Upper lobe of left lung (tissue), 4 donors: ENCODE data around the gene CISD3.

Source experiments
- POLR2A ChIP-seq, 4 donors: fragments of 450-650 bp; IDR thresholded peaks; one replicate each; pipeline ENCODE4 v1.5.1; 2016 to 2017; ENCODE audit warnings: antibody characterized with exemption in 4 of 4, mild to moderate bottlenecking in 2 of 4
- POLR2AphosphoS5 ChIP-seq, 2 donors: sonication (generic); formaldehyde crosslinking; IDR thresholded peaks; one replicate each; pipeline ENCODE4 v1.5.1; 2017; ENCODE audit warnings: antibody characterized with exemption in 2 of 2
- TF ChIP-seq, protein P1 (sequence below), 6 experiments: fragments of 450-650 bp in 4 of 6; fragments of 200-600 bp in 2 of 6; sonication (generic) in 2 of 6; IDR thresholded peaks; one replicate each; pipeline ENCODE4 v1.5.1; 2016 to 2019; ENCODE audit warnings: antibody characterized with exemption in 6 of 6

DNA sequence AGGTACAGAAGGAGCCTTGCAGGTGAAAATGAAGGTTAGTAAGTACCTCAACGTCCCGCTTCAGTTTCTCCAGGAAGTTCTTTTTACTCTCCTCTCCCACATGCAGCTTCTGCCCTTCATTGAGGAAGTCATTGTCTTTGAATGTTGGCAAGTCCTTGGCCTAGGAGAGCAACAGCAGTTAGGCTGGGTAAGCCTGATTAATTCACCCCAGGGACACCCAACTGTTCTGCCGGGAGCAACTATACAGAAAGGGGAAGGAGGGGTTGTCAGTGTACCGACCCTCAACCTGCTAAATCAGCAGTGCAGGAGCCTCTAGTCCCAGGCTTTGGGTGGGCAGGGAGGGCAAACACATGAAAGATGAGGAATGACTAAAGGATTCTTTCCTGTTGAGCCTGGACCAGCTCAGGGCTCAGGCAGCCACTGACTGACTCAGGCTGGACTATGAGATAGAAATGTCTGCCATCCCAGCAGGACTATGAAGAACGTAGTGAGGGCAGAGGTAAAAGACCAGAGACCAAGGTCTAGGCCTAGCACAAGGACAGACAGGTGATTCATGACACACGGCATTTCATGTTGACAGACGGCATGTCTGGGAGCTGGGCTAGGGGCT lies 47.6 kb downstream of the CISD3 start:
- TF ChIP-seq POLR2A (IDR thresholded peaks at IDR 0.05) (no peak), POLR2AphosphoS5 (IDR thresholded peaks at IDR 0.05) (no peak)
- TF ChIP-seq, protein P1, sequence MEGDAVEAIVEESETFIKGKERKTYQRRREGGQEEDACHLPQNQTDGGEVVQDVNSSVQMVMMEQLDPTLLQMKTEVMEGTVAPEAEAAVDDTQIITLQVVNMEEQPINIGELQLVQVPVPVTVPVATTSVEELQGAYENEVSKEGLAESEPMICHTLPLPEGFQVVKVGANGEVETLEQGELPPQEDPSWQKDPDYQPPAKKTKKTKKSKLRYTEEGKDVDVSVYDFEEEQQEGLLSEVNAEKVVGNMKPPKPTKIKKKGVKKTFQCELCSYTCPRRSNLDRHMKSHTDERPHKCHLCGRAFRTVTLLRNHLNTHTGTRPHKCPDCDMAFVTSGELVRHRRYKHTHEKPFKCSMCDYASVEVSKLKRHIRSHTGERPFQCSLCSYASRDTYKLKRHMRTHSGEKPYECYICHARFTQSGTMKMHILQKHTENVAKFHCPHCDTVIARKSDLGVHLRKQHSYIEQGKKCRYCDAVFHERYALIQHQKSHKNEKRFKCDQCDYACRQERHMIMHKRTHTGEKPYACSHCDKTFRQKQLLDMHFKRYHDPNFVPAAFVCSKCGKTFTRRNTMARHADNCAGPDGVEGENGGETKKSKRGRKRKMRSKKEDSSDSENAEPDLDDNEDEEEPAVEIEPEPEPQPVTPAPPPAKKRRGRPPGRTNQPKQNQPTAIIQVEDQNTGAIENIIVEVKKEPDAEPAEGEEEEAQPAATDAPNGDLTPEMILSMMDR (IDR thresholded peaks at IDR 0.05) = no peak
